Tongue (tissue), 2 donors: Measurements from ENCODE around the gene SCAP. TPM values are rescaled to one million over a fixed set of nuclear protein-coding genes. Genes with fewer than 3 reads are reported as not detected.

ENCODE experiments used
- DNase-seq: peaks from one replicate; pipeline ENCODE4 v3.0.0-alpha.2; 2015
- total RNA-seq: library from RNA; depleted of rRNA; stranded (reverse); fragments of >200 nt; gene quantifications from one replicate; pipeline ENCODE4 v1.2.3, GENCODE V29; 2014

SCAP gene
- total RNA-seq, 1 donor from 2014 or later, result 58.6 TPM

- no peak for DNase-seq
Observed at GRCh38 chr3:47413751-47414150, 62.0 kb downstream of the SCAP start.

- no peak for DNase-seq
Observed at GRCh38 chr3:47412842-47413520, 62.8 kb downstream of the SCAP start.

GRCh38 chr3:47412453-47412756 lies 63.3 kb downstream of the SCAP start:
- no peak for DNase-seq

GRCh38 chr3:47411696-47412452 lies 63.9 kb downstream of the SCAP start:
- no peak for DNase-seq

- DNase-seq, result no peak
Observed at GRCh38 chr3:47410801-47411646, 64.7 kb downstream of the SCAP start.

DNA sequence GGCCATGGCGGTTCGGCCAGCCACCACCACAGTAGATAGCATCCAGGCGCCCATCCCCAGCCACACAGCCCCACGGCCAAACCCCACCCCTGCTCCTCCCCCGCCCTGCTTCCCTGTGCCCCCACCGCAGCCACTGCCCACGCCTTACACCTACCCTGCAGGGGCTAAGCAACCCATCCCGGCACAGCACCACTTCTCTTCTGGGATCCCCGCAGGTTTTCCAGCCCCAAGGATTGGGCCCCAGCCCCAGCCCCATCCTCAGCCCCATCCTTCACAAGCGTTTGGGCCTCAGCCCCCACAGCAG lies 65.4 kb downstream of the SCAP start:
- no peak for DNase-seq

DNA sequence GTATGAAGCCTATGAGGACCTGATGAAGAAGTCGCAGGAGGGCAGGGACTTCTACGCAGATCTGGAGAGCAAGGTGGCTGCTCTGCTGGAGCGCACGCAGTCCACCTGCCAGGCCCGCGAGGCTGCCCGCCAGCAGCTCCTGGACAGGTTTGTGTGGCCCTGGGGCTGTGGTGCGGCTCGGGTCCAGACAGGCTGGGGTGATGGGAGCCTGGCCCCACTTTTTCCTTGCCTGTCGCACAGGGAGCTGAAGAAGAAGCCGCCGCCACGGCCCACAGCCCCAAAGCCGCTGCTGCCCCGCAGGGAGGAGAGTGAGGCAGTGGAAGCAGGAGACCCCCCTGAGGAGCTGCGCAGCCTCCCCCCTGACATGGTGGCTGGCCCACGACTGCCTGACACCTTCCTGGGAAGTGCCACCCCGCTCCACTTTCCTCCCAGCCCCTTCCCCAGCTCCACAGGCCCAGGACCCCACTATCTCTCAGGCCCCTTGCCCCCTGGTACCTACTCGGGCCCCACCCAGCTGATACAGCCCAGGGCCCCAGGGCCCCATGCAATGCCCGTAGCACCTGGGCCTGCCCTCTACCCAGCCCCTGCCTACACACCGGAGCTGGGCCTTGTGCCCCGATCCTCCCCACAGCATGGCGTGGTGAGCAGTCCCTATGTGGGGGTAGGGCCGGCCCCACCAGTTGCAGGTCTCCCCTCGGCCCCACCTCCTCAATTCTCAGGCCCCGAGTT lies 65.9 kb downstream of the SCAP start:
- DNase-seq, result no peak

- no peak for DNase-seq
Observed at GRCh38 chr3:47409284-47409683, 66.5 kb downstream of the SCAP start.

GRCh38 chr3:47408839-47409229 lies 66.9 kb downstream of the SCAP start:
- DNase-seq, result no peak

GRCh38 chr3:47407896-47408838 lies 67.6 kb downstream of the SCAP start:
- no peak for DNase-seq

- DNase-seq, result no peak
Observed at GRCh38 chr3:47407237-47407636, 68.5 kb downstream of the SCAP start.

DNA sequence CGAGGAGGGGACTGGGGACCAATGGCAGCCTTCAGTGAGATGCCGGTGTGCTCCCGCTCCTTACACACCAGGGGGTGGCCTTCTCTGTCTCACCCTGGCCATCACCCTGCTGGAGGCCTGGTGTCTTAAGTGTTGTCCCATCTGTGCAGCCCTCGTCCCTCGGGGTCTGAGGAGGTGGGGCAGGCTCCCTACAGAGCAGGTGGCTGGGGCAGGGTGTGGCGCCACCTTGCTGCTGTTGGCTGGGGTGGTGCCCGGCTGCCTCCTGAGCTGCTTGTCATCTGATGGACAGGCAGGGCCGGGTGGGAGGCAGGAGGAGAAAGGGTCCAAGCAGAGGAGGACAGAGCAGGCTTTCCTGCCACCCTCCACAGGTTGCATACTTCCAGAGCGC lies 69.0 kb downstream of the SCAP start:
- no peak for DNase-seq

DNA sequence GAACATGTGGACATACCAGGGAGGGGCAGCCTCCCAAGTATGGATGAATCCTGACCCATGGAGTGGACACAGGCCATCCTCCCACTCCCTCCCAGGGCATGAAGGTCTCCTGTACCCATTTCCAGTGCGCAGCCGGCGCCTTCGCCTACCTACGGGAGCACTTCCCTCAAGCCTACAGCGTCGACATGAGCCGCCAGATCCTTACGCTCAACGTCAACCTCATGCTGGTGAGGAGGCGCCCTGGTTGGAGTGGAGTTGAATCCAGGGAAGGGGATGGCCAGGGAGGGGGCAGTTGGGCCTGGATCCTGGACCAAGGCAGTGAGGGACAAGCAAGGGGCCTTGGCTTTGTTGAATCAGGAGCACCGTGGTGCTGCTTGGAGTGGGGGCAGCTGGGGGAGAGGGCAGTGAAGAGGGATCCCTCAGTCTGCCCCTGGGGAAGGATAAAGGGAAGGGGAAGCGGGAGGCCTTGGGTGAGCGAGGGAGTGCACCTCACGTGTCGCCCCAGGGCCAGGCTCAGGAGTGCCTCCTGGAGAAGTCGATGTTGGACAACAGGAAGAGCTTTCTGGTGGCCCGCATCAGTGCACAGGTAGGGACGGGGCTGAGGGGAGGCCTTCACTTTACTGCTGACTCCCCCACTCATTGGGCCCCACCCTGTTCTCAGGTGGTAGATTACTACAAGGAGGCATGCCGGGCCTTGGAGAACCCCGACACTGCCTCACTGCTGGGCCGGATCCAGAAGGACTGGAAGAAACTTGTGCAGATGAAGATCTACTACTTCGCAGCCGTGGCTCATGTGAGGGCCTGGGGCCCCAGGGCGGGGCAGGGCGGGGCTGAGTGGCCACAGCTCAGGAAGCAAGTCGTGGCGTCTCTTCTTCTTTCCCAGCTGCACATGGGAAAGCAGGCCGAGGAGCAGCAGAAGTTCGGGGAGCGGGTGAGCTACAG lies 69.7 kb downstream of the SCAP start:
- no peak for DNase-seq

DNA sequence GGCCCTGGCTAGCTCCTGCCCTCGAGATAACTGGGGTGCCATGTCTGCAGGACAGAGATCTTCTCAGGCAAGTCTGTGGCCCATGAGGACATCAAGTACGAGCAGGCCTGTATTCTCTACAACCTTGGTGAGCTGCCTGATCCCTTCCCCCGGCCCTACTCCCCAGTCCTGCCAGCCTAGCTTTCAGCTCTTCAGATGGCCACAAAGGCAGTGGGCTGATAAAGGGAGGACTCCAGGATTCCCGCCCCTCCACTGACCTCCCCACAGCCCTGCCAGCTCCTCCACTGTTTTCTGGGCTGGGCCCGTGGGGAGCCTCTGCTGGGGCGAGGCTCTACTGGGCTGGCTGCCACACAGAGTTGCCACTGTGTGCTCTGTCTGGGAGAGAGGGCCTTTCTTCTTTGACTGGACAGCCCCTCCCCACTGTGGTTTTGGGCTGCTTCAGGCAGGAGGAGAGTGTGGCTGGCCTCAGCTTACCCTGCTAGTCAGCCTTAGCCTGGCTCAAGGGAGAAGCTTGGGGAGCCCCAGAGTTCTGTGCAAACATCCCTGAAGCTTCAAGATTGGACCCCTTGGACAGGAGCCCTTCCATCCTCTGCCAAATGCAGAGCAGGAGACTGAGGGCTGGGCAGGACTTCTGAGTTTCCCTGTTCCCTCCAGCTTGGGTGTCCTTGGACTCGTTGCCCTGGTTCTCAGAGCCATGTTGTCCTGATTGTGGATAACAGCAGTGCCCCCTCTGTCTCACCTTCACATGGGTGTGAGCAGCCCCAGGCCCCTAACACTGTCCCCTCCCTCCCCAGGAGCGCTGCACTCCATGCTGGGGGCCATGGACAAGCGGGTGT lies 70.6 kb downstream of the SCAP start:
- peak; percentile 51 for DNase-seq

DNA sequence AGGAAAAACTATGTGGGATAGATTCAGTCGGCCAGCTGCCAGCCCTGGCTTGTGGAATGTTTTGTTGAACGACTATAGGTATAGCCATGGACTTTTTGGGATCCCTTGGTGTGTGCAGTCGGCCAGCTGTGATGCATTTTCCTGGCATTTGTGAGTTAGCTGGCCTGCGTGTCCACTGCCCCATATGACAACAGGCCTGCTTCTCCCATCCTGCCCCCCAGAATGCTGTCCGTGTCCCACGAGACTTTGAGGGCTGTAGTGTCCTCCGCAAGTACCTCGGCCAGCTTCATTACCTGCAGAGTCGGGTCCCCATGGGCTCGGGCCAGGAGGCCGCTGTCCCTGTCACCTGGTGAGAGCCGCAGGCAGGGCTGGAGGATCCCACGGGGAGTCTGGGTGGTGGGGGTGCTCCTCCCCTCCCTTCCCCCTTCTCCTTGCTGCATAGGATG lies 71.3 kb downstream of the SCAP start:
- DNase-seq, result no peak

- DNase-seq, result no peak
Observed at GRCh38 chr3:47399531-47400270, 76.0 kb downstream of the SCAP start.

- DNase-seq, result no peak
Observed at GRCh38 chr3:47399016-47399415, 76.7 kb downstream of the SCAP start.

GRCh38 chr3:47398228-47398627 lies 77.5 kb downstream of the SCAP start:
- no peak for DNase-seq

DNA sequence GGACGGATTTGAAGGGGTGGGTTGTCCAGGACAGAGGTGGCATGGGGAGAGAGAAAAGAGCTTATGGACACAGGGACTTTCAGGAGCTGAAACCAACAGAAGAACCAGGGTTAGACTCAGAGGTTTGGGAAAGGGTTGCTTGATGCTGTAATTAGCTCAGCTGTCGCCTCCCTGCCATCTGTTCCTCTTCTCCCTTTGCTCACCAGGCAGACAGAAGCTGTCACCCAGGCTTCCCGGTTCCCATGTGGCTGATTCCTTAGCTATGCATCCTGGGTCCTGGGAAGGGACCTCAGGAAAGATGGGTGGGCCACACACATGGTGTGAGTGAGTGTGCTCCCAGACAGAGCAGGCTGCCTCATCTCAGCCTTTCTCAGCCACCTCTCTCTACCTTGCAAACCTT lies 80.9 kb downstream of the SCAP start:
- peak; percentile 64 for DNase-seq
